NCI-H1105 (cell line): ENCODE data around the gene ATP10B.

ENCODE experiments used
- DNase-seq: peaks from one replicate; lab custom pipeline; 2025; lab: John Stamatoyannopoulos, UW

ATP10B gene

DNA sequence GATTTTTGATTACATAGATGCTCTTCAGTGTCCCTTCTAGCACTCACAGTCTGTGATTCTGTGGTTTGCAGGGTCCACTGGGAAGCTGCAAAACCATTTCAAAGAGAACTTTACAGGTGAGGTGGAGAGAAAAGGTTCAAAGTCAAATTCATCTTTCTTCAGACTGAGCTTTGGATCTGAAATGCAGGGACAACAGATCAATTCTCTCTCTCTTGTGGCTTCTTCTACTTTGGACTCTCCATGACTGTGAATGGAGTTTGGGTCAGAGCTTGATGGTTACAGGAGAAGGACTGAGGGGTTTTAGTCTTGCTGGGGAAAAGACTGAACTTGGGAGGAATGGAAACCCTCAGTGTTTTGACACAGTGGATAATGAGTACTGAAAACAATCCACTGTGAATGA is 338.5 kb downstream of the ATP10B start:
- DNase-seq: no peak
